HFF-Myc (cell line): ENCODE data around the gene SYNE2.
"Not testable (repeated sequence)": the region's sequence is repeated elsewhere in the genome, so short reads cannot be mapped to it uniquely, and the experiment has no call there.

Experiments
- DNase-seq: peaks from one replicate; pipeline ENCODE4 v3.0.0-alpha.2; 2011; ENCODE audit warnings: low read depth; ENCODE audit errors: extremely low read depth
- H3K4me3 ChIP-seq: replicated peaks from 2 replicates; pipeline ENCODE4 v1.5.1; 2011; ENCODE audit warnings: low read depth, mild to moderate bottlenecking, control low read depth, low read length
- TF ChIP-seq, protein P1 (sequence below): IDR thresholded peaks from 2 replicates; pipeline ENCODE4 v1.5.1; 2012; ENCODE audit warnings: mild to moderate bottlenecking, low read depth, low read length, control low read depth; ENCODE audit errors: missing control alignments

The SYNE2 gene

DNA sequence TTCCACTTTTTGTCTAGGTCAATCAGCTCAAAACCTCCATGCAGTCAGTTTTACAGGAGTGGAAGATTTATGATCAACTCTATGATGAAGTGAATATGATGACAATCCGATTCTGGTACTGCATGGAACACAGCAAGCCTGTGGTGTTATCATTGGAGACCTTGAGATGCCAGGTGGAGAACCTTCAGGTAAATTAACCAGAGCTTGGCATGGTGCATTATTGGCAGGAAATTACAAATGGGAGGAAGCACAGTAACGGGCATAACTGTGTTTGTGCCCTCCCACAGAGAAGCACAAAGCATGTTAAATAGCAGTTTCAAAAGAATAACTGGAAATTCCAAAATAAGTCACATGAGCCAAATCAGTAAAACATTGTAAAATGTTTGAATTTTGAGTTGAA, 305.8 kb downstream of the SYNE2 start:
- no peak overlapping the region for H3K4me3 ChIP-seq
- TF ChIP-seq, protein P1, sequence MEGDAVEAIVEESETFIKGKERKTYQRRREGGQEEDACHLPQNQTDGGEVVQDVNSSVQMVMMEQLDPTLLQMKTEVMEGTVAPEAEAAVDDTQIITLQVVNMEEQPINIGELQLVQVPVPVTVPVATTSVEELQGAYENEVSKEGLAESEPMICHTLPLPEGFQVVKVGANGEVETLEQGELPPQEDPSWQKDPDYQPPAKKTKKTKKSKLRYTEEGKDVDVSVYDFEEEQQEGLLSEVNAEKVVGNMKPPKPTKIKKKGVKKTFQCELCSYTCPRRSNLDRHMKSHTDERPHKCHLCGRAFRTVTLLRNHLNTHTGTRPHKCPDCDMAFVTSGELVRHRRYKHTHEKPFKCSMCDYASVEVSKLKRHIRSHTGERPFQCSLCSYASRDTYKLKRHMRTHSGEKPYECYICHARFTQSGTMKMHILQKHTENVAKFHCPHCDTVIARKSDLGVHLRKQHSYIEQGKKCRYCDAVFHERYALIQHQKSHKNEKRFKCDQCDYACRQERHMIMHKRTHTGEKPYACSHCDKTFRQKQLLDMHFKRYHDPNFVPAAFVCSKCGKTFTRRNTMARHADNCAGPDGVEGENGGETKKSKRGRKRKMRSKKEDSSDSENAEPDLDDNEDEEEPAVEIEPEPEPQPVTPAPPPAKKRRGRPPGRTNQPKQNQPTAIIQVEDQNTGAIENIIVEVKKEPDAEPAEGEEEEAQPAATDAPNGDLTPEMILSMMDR: no peak
- no peak for DNase-seq

GRCh38 chr14:64159588-64159987, 306.8 kb downstream of the SYNE2 start:
- no peak overlapping the region for H3K4me3 ChIP-seq
- TF ChIP-seq, protein P1: no peak
- DNase-seq: no peak

DNA sequence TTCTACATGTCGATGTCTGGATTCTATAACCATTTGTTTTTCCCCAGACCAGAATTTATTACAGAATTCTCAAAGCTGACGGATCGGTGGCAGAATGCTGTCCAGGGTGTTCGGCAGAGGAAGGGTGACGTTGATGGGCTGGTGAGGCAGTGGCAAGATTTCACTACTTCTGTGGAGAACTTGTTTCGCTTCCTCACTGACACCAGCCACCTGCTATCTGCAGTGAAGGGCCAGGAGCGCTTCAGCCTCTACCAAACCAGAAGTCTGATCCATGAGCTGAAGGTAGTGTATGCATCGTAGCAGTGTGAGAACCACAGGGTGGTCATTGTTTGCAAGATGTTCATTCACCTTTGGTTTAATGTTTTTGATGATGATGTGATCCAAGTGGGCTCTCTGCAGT, 317.4 kb downstream of the SYNE2 start:
- H3K4me3 ChIP-seq: no peak overlapping the region
- TF ChIP-seq, protein P1: no peak
- no peak for DNase-seq

- TF ChIP-seq, protein P1: no peak
- no peak for DNase-seq
- H3K4me3 ChIP-seq: no peak overlapping the region
Observed at GRCh38 chr14:64174922-64175782, 322.3 kb downstream of the SYNE2 start.

DNA sequence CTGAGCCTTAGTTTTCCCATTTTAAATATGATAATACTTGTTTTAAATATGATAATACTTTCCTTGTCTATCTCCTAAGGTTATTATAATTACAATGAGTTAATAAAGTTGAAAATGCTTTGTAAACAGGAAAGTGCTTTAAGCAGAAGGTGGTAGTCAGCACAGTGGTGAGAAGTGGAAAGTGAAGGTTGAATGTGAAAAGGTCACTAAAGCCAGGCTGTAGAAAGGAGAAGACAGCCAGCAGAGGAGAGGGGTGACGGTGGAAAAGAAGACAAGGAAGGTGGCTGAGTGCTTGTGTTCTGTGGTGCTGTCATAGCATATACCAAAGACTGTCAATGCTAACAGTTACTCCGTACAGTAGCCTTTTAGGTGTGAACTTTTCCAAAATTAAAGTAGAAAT, 323.5 kb downstream of the SYNE2 start:
- TF ChIP-seq, protein P1: no peak
- H3K4me3 ChIP-seq: no peak overlapping the region
- no peak for DNase-seq

- DNase-seq: no peak
Observed at GRCh38 chr14:64178814-64179213, 326.0 kb downstream of the SYNE2 start.

GRCh38 chr14:64182908-64183307, 330.1 kb downstream of the SYNE2 start:
- not testable (repeated sequence) for H3K4me3 ChIP-seq, DNase-seq

More at GRCh38 chr14:64178814-64179213, 326.0 kb downstream of the SYNE2 start:
- TF ChIP-seq, protein P1: no peak
- H3K4me3 ChIP-seq: no peak overlapping the region
